Lower leg skin (tissue), 3 donors: ENCODE measurements around the gene ANO5.

ENCODE experiments used
- CTCF ChIP-seq, 3 donors: fragments of 450-650 bp; IDR thresholded peaks; one replicate each; pipeline ENCODE4 v1.5.1; 2016; ENCODE audit warnings: antibody characterized with exemption in 3 of 3, mild to moderate bottlenecking in 3 of 3, moderate library complexity in 2 of 3
- POLR2A ChIP-seq, 2 donors: fragments of 450-650 bp; IDR thresholded peaks; one replicate each; pipeline ENCODE4 v1.6.1; 2016 to 2017; ENCODE audit warnings: antibody characterized with exemption in 2 of 2, mild to moderate bottlenecking in 1 of 2, moderate library complexity in 1 of 2

GRCh38 chr11:22190827-22191463 is 1.9 kb upstream of the ANO5 start:
- TF ChIP-seq CTCF (IDR thresholded peaks at IDR 0.05) (no peak), POLR2A (IDR thresholded peaks at IDR 0.05) (no peak)
